AG04449 (cell line): ENCODE measurements around the gene DUOXA1.

Experiments
- CTCF ChIA-PET: fragments of 350-600 bp; formaldehyde crosslinking; extraction: SDS; loops from one replicate; lab custom pipeline; 2021; ENCODE audit warnings: antibody characterized with exemption; lab: Yijun Ruan, JAX
- POLR2A ChIA-PET: fragments of 400-600, 350-600 bp; formaldehyde crosslinking; extraction: SDS; loops from one replicate; lab custom pipeline; 2020; ENCODE audit warnings: antibody characterized with exemption, inconsistent platforms; lab: Yijun Ruan, JAX
- DNase-seq: peaks from one replicate; pipeline ENCODE4 v3.0.0-alpha.2; 2010; ENCODE audit warnings: low read depth, low spot score
- H3K4me3 ChIP-seq: 2 replicates; pipeline ENCODE4 v1.5.1; 2011; ENCODE audit warnings: low read depth, mild to moderate bottlenecking, control low read depth, low read length
- TF ChIP-seq, protein P1 (sequence below): IDR thresholded peaks from one replicate; pipeline ENCODE4 v1.5.1; 2011; ENCODE audit warnings: mild to moderate bottlenecking, moderate library complexity, low read length, control low read depth, inconsistent platforms; ENCODE audit not compliant: insufficient read depth; ENCODE audit errors: missing control alignments

DUOXA1 gene

GRCh38 chr15:45156744-45157455 is 27.2 kb upstream of the DUOXA1 start:
- ChIA-PET CTCF (interaction anchor here (1.0 to 3.3 kb wide), 9 partner anchors 9 to 301 kb away, joined by 3 to 21 read pairs (median 5); no protein-coding TSS in a partner anchor), POLR2A (interaction anchor here (1.0 to 1.4 kb wide), 3 partner anchors 12 to 29 kb away, joined by 3 to 5 read pairs (median 4); no protein-coding TSS in a partner anchor)
- DNase-seq, result peak; percentile 41
- H3K4me3 ChIP-seq, result no peak overlapping the region
- TF ChIP-seq, protein P1, sequence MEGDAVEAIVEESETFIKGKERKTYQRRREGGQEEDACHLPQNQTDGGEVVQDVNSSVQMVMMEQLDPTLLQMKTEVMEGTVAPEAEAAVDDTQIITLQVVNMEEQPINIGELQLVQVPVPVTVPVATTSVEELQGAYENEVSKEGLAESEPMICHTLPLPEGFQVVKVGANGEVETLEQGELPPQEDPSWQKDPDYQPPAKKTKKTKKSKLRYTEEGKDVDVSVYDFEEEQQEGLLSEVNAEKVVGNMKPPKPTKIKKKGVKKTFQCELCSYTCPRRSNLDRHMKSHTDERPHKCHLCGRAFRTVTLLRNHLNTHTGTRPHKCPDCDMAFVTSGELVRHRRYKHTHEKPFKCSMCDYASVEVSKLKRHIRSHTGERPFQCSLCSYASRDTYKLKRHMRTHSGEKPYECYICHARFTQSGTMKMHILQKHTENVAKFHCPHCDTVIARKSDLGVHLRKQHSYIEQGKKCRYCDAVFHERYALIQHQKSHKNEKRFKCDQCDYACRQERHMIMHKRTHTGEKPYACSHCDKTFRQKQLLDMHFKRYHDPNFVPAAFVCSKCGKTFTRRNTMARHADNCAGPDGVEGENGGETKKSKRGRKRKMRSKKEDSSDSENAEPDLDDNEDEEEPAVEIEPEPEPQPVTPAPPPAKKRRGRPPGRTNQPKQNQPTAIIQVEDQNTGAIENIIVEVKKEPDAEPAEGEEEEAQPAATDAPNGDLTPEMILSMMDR, result no peak

DNA sequence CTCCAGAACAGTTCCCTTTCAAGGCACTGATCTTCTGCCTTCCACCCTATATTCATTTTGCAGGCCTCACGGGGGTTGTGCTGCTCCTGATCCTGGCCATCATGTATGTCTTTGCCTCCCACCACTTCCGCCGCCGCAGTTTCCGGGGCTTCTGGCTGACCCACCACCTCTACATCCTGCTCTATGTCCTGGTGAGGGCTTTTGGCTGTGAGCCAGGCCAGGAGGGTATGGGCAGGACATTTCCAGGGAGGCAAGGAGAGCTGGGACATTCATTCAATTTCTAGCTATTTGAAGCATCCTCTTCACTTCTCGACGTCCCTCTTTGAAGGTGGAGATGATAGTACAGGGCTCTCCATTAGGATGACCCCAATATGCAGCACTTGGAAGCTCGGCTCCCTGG is 26.1 kb upstream of the DUOXA1 start:
- no peak for DNase-seq
- TF ChIP-seq, protein P1, result no peak
- no peak overlapping the region for H3K4me3 ChIP-seq
- ChIA-PET CTCF (interaction anchor here (0.6 to 5.8 kb wide), 5 partner anchors 7 to 45 kb away, joined by 3 to 26 read pairs (median 18); no protein-coding TSS in a partner anchor), POLR2A (no interaction called here)

GRCh38 chr15:45151998-45152828 is 22.5 kb upstream of the DUOXA1 start:
- POLR2A ChIA-PET, result no interaction called here
- no peak for DNase-seq
- CTCF ChIA-PET, result interaction anchor here (1.0 to 5.8 kb wide), 3 partner anchors 11 to 34 kb away, joined by 3 to 26 read pairs (median 3); no protein-coding TSS in a partner anchor
- TF ChIP-seq, protein P1, result no peak
- no peak overlapping the region for H3K4me3 ChIP-seq

GRCh38 chr15:45150997-45151396 is 21.3 kb upstream of the DUOXA1 start:
- DNase-seq, result no peak
- ChIA-PET POLR2A (no interaction called here), CTCF (interaction anchor here (1.0 to 5.8 kb wide), 5 partner anchors 12 to 33 kb away, joined by 3 to 26 read pairs (median 5); no protein-coding TSS in a partner anchor)
- TF ChIP-seq, protein P1, result no peak
- H3K4me3 ChIP-seq, result no peak overlapping the region

DNA sequence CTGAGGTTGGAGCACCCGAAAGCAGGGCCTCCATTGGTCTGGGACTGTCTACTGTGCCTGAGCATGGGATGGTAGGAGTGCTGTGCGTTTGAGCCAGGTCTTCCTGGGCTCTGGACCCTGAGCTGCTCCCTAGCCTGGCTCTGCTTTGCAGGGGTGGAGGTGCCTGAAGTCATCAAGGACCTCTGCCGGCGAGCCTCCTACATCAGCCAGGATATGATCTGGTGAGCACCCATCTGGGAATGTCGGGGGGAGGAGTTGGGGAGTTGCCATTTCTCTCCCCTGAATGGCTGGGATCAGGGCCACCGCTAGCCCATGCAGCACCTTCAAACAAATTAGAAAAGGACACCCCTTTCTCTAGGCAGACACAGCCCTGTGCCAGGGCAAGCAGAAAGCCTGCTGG is 20.8 kb upstream of the DUOXA1 start:
- no peak overlapping the region for H3K4me3 ChIP-seq
- ChIA-PET POLR2A (no interaction called here), CTCF (interaction anchor here (0.9 to 5.8 kb wide), 7 partner anchors 13 to 32 kb away, joined by 4 to 26 read pairs (median 11); no protein-coding TSS in a partner anchor)
- no peak for DNase-seq
- TF ChIP-seq, protein P1, result no peak
